ENCODE measurements around the gene DECR2. TPM values are rescaled to one million over a fixed set of nuclear protein-coding genes. Genes with fewer than 3 reads are reported as not detected.
A peak's percentile ranks its signal among the peaks of the same experiment; 100 is the strongest.

The DECR2 gene
- total and polyA plus RNA-seq, 10 of the 15 experiments (the other 5 are each of a cell fraction or from before 2014, with no cell fraction given) = 0.53 to 20.3 (median 6.0) TPM

- TF ChIP-seq PKNOX1 (IDR thresholded peaks at IDR 0.05) = no peak
These were observed 21.5 kb upstream of the DECR2 start (continued) for GRCh38 chr16:379961-380761.

DNA sequence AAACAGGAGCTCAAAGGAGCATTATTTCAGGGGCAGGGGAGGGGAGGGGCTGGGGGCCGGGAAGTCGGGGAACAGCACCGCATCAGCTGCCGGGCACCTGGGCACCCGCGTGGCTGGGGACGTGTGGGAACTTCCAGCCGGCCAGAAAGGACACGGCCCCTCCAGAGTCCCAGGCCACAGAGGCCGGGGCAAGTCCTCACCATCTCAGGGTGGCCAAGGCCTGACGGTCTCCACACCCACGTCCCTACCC, 21.0 kb upstream of the DECR2 start:
- Histone ChIP-seq H2AFZ (ENCODE audit: control insufficient read depth, low read depth, low read length) (0 out of 2 replicates have a peak overlapping the region, but pooled peaks have one; percentile 19), H3K36me3 (ENCODE audit: control insufficient read depth in 2 of 2, insufficient read depth in 2 of 2, low read length in 1 of 2) (peaks cover 0 to 2% of the 10 kb centered on the region in 2 experiments; a peak in 2 of 4 replicates), H3K4me3 (peak overlapping the region; percentile 95), H3K9ac (ENCODE audit: control insufficient read depth, insufficient read depth, low read length) (peak overlapping the region; percentile 78), H3K27ac (ENCODE audit: control insufficient read depth, insufficient read depth) (peak overlapping the region; percentile 39; the same call in 1 of the 2 replicates), H3K79me2 (ENCODE audit: control insufficient read depth, insufficient read depth, low read length) (peaks cover 14% of the 10 kb centered on the region), H3K4me1 (ENCODE audit: control insufficient read depth, insufficient read depth, low read length) (peaks cover 14% of the 10 kb centered on the region), H3K27me3 (replicated peaks in 1 of 2; ENCODE audit: control insufficient read depth in 2 of 2, insufficient read depth in 2 of 2, low read length in 1 of 2) (no peaks in the 10 kb centered on the region), H3K4me2 (ENCODE audit: control insufficient read depth, insufficient read depth) (peak overlapping the region; percentile 89), H3K9me3 (replicated peaks; ENCODE audit: control insufficient read depth, insufficient read depth, low read length) (no peaks in the 10 kb centered on the region), H4K20me1 (ENCODE audit: control insufficient read depth, insufficient read depth) (no peaks in the 10 kb centered on the region)
- TF ChIP-seq NFYA (IDR thresholded peaks at IDR 0.05; ENCODE audit: borderline replicate concordance, low read depth, low read length) = no peak
- TF ChIP-seq POLR2AphosphoS5 (IDR thresholded peaks at IDR 0.05; ENCODE audit: low read length) = no peak
- no peak for FAIRE-seq
- in situ Hi-C loops (cut with MboI) (no loop called here), intact Hi-C loops (cut with micrococcal nuclease; ENCODE audit: unreplicated experiment) (no loop called here)
- no TSS peak for BruUV-seq (replicated peaks)
- SMC1A ChIA-PET (ENCODE audit: uncharacterized antibody, unreplicated experiment) = interaction anchor here (0.7 kb wide), 1 partner anchor 10 kb away, joined by 3 read pairs; the partner anchor contains the start of gene MRPL28
- ATAC-seq = peak; percentile 32
- POLR2A ChIA-PET = interaction anchor here (0.7 to 3.8 kb wide), 3 partner anchors 9 to 186 kb away, joined by 3 to 22 read pairs (median 4); partner anchors contain the start of genes AXIN1, MRPL28 and NHLRC4
- no peak for DNase-seq (ENCODE audit: low read depth, low spot score)
- RAD21 ChIA-PET (ENCODE audit: unreplicated experiment) = interaction anchor here (1.0 kb wide), 2 partner anchors 10 to 28 kb away, joined by 3 read pairs; partner anchors contain the start of genes AXIN1 and MRPL28
- CTCF ChIA-PET = interaction anchor here (0.8 kb wide), 1 partner anchor 22 kb away, joined by 3 read pairs; no protein-coding TSS in a partner anchor
- WGBS (ENCODE audit: insufficient coverage, insufficient replicate concordance, low lambda C conversion rate, missing lambda C conversion rate) = under 1% methylated on average over 11 of the region's 12 CpGs

Measured in GM12878 (cell line).